ENCODE results near the gene CDS1.
A peak's percentile ranks its signal among the peaks of the same experiment; 100 is the strongest.
"Not testable (repeated sequence)": the region's sequence is repeated elsewhere in the genome, so short reads cannot be mapped to it uniquely, and the experiment has no call there.

The CDS1 gene

DNA sequence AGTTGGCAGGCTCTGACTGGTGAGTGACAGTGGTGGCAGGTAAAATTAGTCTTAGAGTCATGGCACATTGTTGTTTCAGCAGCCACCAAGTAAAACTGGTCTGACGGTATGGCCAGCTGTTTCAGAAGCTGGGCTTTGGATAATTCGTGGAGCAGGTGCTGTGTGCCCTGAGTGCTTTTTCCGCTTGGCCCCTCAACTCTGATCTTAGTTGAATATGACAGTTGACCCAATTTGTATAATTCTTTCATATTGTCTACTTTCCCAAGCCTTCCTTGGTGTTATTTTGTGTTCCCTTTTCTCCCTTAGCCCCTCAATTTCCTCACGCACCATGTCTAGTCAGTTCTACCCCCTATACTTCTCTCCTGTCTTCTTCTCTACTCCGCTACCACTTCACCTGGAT lies 32.0 kb downstream of the CDS1 start:
- no peak for DNase-seq

DNA sequence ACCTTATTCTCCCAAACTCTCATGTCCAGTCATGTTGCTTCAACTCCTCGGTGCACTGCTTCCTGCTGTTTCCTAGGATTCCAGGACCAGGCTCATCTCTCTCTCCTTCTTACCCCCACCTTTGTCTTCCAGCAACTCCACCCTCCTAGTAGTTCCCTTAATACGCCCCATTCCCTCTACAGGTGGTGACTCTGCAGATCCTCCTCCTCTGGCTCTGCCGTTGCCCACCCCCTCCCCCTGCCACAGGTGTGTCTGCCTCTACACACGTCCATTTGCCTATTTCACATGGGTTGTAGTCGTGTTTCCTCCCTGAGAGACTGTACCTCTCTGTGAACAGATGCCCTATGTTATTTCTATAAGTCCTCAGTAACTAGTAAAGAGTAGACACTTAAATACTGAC lies 32.4 kb downstream of the CDS1 start:
- DNase-seq = no peak

DNA sequence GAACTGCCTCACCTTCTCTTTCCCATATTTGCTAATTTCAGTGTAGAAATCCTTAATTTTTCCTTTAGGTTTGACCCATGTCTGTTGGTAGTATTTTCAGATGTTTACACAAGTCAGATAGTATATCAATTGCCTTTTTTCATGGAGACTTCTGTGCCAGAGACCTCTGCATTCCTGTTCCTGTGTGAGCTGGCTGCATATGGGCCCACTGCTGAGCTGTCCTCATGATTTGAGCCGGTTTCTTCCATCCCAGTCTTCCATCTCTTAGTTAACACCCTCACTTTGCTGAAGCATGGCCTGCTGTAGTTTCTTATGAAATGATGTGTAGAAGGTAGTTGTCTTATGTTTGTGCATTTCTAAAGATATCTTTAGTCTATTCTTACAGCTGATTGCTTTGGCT lies 40.0 kb downstream of the CDS1 start:
- DNase-seq = no peak

DNA sequence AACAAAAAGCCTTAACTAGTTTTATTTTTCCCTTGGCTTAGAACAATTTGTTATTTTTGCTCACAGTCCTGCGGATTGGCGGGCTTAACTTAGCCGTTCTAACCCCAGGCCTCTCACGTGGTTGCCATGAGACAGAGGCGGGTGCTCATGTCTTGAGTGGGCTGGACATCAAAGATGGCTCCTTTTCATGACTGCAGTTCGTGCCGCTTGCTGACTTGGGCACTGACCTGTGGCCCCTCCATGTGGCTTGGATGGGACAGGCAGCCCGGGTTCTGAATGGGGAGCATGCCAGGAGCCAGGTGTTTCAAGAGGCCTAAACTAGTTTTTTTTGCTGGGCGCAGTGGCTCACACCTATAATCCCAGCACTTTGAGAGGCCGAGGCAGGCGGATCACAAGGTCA lies 40.7 kb downstream of the CDS1 start:
- DNase-seq = no peak

DNA sequence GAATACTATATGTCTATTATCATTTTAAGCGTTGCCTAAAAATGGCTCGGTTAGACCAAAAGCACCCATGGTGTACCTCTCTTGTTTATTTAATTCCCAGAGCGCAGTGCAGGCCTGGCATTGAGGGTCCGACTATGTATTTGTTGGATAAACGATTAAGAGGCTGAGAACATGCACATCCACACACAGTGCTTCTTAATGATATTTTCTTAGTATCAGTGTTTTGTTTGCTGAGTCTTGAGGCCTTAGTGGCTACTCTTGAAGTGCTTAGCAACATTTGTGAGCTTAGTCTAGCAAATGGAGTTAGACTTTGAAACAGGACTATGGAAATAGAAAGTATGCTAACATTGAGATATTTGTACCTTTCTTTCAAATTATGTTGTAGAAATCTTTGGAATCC lies 43.7 kb downstream of the CDS1 start:
- no peak for DNase-seq

DNA sequence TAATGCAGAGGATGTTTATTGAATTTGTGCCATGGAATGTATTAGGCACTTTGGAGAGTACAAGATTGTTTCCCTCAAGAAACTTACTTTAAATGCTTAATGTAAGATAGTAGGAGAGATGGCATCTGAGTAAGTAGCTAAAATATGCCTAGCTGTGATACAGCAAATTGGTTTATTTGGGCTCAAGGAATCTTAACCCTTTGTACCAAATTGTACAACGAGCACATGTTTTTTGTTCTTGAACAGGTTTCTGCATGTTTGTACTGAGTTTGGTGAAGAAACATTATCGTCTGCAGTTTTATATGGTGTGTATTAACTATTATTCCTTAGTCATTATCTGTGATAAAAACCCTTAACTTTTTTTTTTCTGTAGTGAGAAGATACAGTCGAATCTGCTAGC lies 48.6 kb downstream of the CDS1 start:
- no peak for DNase-seq

DNA sequence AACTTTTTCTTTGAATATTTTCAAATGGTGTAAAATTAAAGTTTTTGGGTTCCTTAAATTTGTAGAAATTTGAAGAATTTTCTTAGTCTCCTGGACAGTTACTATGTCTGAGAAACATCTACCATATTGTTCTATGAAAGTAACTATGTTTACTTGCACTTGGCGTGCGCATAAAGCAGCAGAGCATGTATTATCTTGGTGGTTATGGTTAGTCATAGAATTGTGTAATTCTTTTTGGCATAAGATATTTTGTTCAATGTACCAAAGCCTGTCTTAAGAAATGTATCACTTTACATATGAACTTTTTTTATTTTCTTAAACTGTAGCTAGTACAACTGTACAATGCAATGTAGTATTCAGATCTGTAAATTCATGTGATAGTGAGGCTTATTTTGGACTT lies 49.2 kb downstream of the CDS1 start:
- DNase-seq = no peak

DNA sequence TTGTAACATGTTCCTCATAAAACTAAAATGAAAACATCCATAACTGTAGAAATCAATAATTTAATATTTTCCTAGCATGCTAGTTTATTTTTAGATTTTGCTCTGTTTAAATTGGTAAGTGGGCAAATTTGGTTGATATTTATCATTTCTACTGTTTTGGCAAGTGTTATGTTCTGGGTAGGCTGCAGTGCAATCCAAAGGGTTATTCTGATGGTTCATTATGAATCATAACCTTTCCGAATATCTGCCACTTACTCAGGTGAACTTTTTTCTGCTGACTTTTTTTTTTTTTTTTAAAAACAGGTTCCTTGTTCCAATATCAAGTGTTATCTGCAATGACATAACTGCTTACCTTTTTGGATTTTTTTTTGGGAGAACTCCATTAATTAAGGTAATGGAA lies 52.0 kb downstream of the CDS1 start:
- DNase-seq = no peak

DNA sequence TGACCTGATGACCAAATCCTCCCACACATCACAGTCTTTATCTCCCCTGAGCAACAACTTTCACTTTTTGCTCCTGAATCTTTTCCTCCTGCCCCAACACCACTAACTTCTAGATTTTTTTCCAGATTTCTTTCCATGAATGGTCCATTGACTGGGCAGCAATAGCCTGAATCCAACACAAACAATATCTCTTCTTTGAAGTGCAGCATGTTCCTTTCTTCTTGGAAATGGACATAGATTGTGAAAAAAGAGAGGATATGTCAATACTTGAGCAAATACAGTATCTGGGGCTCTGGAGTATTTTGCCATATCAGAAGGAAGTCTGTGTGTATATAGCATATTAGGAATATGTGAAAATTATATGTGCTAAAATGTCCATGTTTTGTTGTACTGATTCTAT lies 55.2 kb downstream of the CDS1 start:
- no peak for DNase-seq

DNA sequence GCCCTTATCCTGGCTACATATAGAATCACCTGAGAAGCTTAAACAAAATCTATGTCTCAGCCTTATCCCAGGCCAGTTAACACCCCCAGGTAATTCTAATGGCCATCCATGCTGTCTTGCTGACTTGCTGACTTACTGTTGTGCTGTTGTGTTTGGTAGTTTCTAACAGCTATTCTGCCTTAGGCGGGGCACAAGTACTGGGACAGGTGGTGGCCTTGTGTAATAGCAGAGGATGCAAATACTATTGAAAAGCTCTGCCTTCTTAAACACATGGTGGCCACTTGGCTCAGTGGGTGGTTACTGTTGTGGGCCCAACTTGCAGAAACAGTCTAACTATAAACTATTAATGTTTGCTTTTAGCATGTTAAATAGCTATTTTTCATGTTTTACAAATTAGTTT lies 56.2 kb downstream of the CDS1 start:
- DNase-seq = no peak

DNA sequence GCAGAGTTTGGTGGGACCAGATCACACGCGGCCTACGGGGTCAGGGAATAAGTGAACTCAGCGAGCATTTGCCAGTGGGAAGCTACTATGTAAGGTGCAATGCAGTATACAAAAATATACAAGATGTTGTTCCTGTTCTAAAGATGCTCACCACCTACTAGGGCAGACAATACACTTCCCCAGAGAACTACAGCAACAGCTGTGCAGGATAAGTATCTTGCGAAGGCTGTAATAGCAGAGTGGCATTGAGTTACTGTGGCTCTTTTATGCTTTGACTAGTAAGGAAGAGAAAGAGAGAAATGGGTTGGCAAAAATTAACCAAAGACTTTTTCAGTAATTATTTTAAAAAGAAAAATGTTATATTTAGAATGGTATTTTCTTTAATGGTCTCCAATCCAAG lies 61.2 kb downstream of the CDS1 start:
- no peak for DNase-seq

DNA sequence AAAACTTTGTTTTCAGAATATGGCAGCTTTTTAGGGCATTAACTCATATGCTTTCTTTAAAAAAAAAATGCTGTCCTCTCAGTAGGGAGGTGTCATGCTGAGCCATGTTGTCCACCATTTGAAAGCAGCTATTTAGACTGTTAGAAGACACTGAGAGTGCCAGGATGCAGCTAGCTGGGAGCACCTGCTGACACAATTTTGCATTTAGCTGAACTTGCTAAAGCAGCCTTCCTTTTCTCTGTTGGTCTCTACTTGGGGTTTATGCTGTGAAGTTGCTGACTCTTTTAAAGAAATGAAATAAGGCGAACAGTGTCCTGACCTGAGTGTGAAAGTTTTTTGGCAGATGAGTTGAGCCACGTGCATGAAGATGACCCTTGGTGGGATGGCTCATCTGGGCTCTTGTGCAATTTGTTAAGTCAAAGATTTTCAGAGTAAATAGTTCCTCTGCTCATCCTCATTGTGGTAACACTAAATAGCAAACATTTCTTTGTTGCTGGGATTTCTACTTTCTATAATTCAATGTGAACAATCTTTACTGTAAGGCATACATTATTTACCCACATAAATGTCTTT lies 64.5 kb downstream of the CDS1 start:
- peak; percentile 47 for DNase-seq

DNA sequence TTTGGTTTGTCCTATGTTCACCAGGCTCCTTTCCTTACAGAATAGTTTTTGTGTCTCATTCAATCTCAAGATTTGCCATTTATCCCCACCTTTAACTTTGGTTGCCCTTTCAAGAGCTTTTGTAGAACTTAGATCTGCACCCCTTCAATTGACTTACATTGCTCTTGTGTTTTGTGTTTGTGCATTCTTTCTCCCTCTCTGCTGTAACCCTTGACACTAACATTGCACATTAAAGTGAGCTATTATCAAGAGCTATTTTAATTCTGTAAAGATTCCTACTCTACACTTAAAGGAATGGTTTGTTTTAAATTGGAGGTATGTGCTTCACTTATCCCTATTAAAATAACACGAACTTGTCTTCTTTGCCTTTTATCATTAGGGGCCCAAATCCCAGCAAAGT lies 65.3 kb downstream of the CDS1 start:
- DNase-seq = no peak

DNA sequence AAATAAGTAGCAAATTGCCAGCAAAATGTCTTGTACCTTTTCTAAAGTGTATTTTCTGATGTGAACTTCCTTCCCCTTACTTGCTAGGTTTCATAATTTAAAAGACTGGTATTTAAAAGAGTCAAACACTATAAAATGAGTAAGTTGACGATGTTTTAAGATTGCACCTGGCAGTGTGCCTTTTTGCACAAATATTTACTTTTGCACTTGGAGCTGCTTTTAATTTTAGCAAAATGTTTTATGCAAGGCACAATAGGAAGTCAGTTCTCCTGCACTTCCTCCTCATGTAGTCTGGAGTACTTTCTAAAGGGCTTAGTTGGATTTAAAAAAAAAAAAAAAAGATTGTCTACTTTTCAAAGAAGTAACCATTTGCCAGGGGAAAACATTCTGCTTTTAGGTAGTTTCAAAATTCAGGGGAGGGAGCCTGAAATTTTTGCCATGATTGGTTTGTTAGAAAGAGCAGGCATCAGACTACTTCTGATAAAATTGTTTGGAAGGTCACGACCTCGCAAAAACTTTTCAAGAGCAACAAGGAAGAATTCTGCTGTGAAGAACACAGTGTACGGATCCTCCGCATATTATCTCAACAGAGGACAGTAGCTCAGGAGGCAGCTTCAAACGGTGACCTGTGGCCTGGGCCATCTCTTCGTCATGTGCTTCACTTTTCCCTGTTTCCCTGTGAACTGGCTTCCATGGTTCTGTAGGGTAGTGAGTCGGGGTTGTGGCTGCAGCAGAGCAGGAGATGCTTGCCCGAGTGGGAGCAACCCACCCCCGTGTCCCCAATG lies 66.1 kb downstream of the CDS1 start:
- no peak for DNase-seq

DNA sequence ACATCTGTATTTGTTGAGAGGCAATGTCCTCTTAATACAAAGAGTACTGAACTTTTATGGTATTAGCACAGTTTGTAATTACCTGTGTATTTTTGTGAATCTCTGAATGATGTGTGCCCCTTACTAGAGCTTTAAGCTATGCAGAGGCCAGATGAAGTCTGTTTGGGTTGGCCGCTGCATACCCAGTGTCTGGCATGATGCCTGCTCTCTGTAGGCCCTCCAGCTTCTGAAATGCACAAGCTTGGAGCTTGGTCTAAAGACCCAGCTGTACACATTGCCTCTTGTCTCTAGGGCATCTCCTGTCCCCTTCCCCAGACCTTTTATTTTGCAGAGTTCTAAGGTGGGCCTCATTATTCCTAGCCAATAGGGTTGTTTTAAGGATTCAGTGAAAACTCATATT lies 68.6 kb downstream of the CDS1 start:
- no peak for DNase-seq

DNA sequence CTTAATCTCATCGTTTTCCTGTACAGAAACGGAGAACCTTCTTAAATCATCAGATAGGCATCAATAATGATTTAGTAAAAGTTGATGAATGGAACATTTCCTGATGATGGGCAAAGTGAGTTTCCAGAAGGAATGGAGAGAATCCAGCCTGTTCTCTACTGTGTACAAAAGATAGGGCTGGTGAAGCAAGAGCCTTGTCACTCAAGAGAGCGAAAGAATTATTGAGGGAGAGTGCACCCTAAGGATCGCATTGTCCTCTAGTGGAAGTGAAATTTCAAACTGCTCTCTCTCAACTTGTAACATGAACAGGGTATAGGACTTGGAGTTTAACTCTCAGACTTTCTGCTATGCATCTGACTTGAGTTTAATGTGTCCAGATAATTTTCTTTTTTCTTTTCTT lies 69.6 kb downstream of the CDS1 start:
- no peak for DNase-seq

DNA sequence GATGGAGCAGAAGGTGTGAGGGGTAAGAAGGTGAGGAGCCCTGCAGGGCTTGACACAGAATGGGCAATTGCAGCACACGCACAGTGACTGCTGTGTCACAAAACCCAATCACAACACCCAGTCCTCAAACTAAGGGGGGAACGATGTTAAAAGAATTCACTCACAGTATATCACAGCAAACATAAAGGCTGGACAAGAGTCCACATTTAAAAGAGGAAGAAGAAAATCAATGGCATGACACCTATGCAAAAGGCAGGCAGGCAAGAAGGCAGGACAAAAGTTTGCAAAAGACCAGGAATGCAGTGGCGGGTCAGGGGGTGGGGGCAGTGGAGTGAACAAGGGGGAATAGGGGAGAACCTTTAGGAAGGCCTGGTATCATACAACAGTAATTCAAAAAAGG lies 77.7 kb downstream of the CDS1 start:
- no peak for DNase-seq

DNA sequence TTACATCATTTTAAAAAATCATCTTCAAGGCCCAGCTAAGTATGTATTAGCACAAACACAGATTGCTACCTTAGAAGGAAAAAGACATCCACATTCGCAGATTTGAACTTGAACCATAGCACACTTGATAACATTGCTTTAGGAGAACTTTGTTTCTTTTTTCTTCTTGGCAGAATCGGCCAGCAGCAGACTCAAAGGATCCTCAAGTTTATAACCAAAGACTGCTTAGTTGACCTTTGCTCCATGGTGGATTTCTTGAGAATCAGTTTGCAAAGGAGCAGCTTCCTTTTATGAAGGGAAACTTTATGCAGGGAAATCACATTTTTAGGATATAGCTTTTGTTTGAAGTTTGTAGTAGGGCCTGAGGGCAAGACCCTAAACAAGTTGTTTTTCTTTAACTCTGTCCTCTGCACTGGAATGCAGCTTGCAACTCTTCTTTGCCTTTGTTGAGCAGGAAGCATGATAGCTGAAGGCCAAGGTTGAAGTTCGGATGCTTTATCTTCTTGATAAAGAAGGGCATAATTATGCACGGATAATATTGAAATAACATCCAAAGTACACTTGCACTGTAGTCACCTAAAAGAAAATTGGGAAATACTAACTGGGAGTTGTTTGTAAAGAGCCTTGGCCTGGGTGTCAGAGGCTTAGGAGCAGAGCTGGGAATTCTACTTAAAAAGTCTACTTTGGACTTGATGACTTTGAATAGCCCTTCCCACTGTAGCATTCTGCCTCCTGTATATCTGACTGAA lies 78.4 kb downstream of the CDS1 start:
- DNase-seq = no peak

DNA sequence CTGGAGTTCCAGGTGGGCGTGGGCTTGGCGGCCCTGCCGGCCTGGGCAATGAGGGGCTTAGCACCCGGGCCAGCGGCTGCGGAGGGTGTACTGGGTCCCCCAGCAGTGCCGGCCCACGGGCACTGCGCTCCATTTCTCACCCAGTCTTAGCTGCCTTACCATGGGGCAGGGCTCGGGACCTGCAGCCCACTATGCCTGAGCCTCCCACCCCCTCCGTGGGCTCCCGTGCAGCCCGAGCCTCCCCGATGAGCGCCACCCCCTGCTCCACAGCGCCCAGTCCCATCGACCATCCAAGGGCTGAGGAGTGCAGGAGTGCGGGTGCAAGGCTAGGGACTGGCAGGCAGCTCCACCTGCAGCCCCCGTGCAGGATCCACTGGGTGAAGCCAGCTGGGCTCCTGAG lies 81.8 kb downstream of the CDS1 start:
- not testable (repeated sequence) for DNase-seq

DNA sequence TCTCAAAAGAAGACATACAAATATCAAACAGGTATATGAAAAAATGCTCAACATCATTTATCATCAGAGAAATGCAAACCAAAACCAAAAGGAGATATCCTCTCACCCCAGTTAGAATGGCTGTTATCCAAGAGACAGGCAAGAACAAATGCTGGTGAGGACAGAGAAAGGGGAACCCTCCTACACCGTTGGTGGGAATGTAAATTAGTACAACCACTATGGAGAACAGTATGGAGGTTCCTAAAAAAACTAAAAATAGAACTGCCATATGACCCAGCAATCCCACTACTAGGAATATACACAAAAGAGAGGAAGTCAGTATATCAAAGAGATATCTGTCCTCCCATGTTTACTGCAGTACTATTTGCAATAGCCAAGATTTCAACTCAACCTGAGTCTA lies 83.5 kb downstream of the CDS1 start:
- no peak for DNase-seq

DNA sequence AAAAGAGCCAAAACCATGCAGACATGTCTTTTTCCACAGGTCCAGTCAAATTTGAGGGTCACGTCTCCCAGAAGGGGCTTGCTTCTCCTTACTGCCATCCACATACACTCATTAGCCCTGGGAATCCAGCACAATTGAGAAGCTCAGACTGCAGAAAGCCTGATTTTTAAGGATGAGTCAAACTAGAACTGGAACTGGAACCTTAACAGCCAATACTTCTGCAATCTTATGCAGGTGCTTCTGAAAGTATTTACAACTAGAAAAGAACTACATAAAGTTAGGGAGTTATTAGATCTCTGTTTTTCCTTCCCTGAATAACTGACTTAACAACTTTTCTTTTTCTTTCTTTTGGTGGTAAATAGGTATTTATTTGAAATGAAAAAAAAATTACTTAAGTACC lies 86.3 kb downstream of the CDS1 start:
- no peak for DNase-seq

DNA sequence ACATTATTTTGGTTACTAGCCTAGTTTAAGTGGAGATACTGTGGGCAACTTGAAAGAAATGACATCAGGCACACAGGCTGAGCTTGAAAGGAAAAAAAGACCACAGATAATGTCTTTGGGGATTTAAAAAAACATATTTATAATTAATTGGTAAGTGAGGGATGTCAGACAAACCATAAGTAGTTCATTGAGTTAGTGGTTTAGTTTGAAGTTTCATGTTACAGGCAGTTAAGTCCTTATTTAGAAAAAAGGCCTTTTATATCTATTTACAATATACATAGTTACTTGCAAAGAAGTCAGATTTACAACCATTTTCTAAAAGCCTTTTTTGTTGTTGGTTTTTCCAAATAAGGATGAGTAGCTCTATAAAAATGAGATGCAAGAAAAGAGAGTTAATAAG lies 89.2 kb downstream of the CDS1 start:
- no peak for DNase-seq

DNA sequence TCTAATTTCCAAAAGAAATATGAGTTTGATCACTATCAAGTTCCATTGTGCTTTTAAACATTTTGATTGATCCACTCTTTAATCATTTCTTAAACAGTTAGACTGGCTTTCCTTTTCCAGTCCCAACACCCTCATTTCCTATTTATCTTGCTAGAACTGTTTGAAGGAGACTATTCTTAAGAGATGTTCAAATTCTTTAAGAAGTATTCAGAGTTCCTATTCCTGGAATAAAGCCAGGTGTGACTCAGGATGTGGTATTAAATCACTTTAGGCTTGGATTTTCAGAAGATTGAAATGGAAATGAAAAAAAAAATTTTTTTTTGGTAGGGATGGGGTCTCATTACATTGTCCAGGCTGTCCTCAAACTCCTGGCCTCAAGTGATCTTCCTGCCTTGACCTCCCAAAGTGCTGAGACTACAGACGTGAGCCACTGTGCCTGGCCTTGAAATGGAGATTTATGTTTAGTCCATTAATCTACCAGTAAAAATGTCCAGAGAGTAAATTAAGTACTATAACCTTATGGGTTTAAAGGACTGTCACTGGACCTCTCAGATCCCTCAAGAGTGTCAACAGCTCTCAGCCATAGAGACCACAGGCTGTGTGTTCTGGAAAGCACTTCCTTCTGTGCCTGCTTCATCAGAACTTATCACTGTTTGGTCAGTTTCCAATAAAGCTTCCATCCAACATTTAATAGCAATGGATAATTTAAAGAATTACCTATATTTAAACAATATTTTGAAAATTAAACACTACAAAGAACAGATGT lies 90.7 kb downstream of the CDS1 start:
- no peak for DNase-seq

DNA sequence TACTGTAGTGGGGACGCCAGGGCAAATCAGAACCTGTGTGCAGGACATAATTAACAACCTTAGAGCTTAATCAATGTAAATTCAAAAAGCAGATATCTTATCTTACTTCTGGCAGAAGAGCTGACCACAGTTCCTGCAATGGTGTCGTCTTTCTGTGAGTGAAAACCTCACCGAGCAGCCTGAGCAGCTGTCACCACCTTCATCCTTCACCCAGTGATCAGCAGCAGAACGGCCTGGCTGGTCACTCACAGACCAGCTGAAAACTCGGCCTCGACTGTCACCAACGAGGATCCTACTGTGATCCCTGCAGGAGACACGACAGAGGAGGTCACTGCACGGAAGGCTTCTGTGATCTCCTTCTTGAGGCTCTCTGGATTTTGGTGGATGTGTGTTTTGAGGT lies 94.2 kb downstream of the CDS1 start:
- DNase-seq = no peak
